ENCODE data around the gene RAB8A. TPM values are rescaled to one million over a fixed set of nuclear protein-coding genes. Genes with fewer than 3 reads are reported as not detected.
A peak's percentile ranks its signal among the peaks of the same experiment; 100 is the strongest.
"Not testable (repeated sequence)": the region's sequence is repeated elsewhere in the genome, so short reads cannot be mapped to it uniquely, and the experiment has no call there.

RAB8A gene
- total and polyA plus RNA-seq, 7 experiments from 2014 or later = 61.8 to 154 (median 74.5) TPM

- H3K27ac ChIP-seq (ENCODE audit: low read depth, low read length); intact Hi-C loops (cut with micrococcal nuclease); H3K4me3 ChIP-seq (ENCODE audit: low read length); H3K27me3 ChIP-seq (ENCODE audit: control insufficient read depth in 2 of 2, insufficient read depth in 2 of 2, low read length in 2 of 2); DNase-seq; H3K27me3 Mint-ChIP-seq; H3K9me3 ChIP-seq (ENCODE audit: control insufficient read depth in 2 of 3, low read length in 3 of 3); H3K4me3 Mint-ChIP-seq; ATAC-seq; H3K9me3 Mint-ChIP-seq: not testable (repeated sequence)
- H3K36me3 ChIP-seq (ENCODE audit: control insufficient read depth in 2 of 3, insufficient read depth in 3 of 3, low read length in 3 of 3) = peaks cover 24 to 78% (median 38%) of the 10 kb centered on the region in 3 experiments
- ChIA-PET POLR2A (interaction anchor here (1.0 to 1.6 kb wide), 4 partner anchors 9 to 29 kb away, joined by 3 to 9 read pairs (median 4); no protein-coding TSS in a partner anchor), CTCF (interaction anchor here (0.6 to 1.3 kb wide), 5 partner anchors 26 to 59 kb away, joined by 3 read pairs; no protein-coding TSS in a partner anchor)
- H3K4me1 Mint-ChIP-seq = peaks cover 13 to 33% (median 26%) of the 10 kb centered on the region in 7 donors
- peaks cover 0 to 13% of the 10 kb centered on the region in 2 donors for H3K4me1 ChIP-seq (ENCODE audit: control insufficient read depth in 2 of 2, insufficient read depth in 2 of 2, low read length in 2 of 2)
- H3K27ac Mint-ChIP-seq = peak overlapping the region in 3 of 9 donors; percentile 28 to 56 (median 55)
- H3K36me3 Mint-ChIP-seq = peaks cover 13 to 53% (median 30%) of the 10 kb centered on the region in 5 donors
Measured at GRCh38 chr19:16099314-16099965, 12.2 kb upstream of the RAB8A start.

- Histone ChIP-seq H3K27ac (ENCODE audit: low read depth, low read length) (no peak overlapping the region), H3K9me3 (ENCODE audit: control insufficient read depth in 2 of 3, low read length in 3 of 3) (no peaks in the 10 kb centered on the region), H3K36me3 (ENCODE audit: control insufficient read depth in 2 of 3, insufficient read depth in 3 of 3, low read length in 3 of 3) (peaks cover 24 to 68% (median 38%) of the 10 kb centered on the region in 3 experiments), H3K27me3 (ENCODE audit: control insufficient read depth in 2 of 2, insufficient read depth in 2 of 2, low read length in 2 of 2) (no peaks in the 10 kb centered on the region), H3K4me3 (ENCODE audit: low read length) (no peak overlapping the region), H3K4me1 (ENCODE audit: control insufficient read depth in 2 of 2, insufficient read depth in 2 of 2, low read length in 2 of 2) (peaks cover 0 to 2% of the 10 kb centered on the region in 2 donors)
- peak overlapping the region in 1 of 9 donors; percentile 10 for H3K27ac Mint-ChIP-seq
- intact Hi-C loops (cut with micrococcal nuclease) = no loop called here
- no peak overlapping the region for H3K4me3 Mint-ChIP-seq
- POLR2A ChIA-PET = interaction anchor here (1.3 kb wide), 1 partner anchor 14 kb away, joined by 9 read pairs; no protein-coding TSS in a partner anchor
- H3K4me1 Mint-ChIP-seq = peaks cover 7 to 22% (median 15%) of the 10 kb centered on the region in 7 donors
- DNase-seq = no peak
- CTCF ChIA-PET = interaction anchor here (0.6 to 1.3 kb wide), 2 partner anchors 25 to 30 kb away, joined by 3 to 5 read pairs; no protein-coding TSS in a partner anchor
- H3K36me3 Mint-ChIP-seq = peaks cover 13 to 47% (median 19%) of the 10 kb centered on the region in 5 donors
- no peak for ATAC-seq
- H3K9me3 Mint-ChIP-seq = no peaks in the 10 kb centered on the region
- H3K27me3 Mint-ChIP-seq = no peaks in the 10 kb centered on the region
Measured at GRCh38 chr19:16100524-16100923, 11.2 kb upstream of the RAB8A start.

GRCh38 chr19:16104722-16105121, 7.0 kb upstream of the RAB8A start:
- Histone ChIP-seq H3K4me3 (ENCODE audit: low read length) (no peak overlapping the region), H3K36me3 (ENCODE audit: control insufficient read depth in 2 of 3, insufficient read depth in 3 of 3, low read length in 3 of 3) (peaks cover 13 to 40% (median 27%) of the 10 kb centered on the region in 3 experiments), H3K4me1 (ENCODE audit: control insufficient read depth in 2 of 2, insufficient read depth in 2 of 2, low read length in 2 of 2) (no peaks in the 10 kb centered on the region), H3K27me3 (ENCODE audit: control insufficient read depth in 2 of 2, insufficient read depth in 2 of 2, low read length in 2 of 2) (no peaks in the 10 kb centered on the region), H3K27ac (ENCODE audit: low read depth, low read length) (no peak overlapping the region), H3K9me3 (ENCODE audit: control insufficient read depth in 2 of 3, low read length in 3 of 3) (no peaks in the 10 kb centered on the region)
- no peak for DNase-seq
- H3K36me3 Mint-ChIP-seq = peaks cover 4 to 19% (median 6%) of the 10 kb centered on the region in 5 donors
- ATAC-seq = no peak
- ChIA-PET CTCF (no interaction called here), POLR2A (interaction anchor here (1.1 kb wide), 1 partner anchor 33 kb away, joined by 4 read pairs; no protein-coding TSS in a partner anchor)
- peaks cover 0 to 7% (median under 1%) of the 10 kb centered on the region in 7 donors for H3K4me1 Mint-ChIP-seq
- peak overlapping the region in 4 of 9 donors; percentile 5 to 67 (median 40) for H3K27ac Mint-ChIP-seq
- H3K4me3 Mint-ChIP-seq = no peak overlapping the region
- no peaks in the 10 kb centered on the region for H3K27me3 Mint-ChIP-seq
- intact Hi-C loops (cut with micrococcal nuclease) = no loop called here
- H3K9me3 Mint-ChIP-seq = peaks cover 0 to 2% (median 0%) of the 10 kb centered on the region in 11 donors

GRCh38 chr19:16106121-16106520, 5.6 kb upstream of the RAB8A start:
- H3K9me3 Mint-ChIP-seq = peaks cover 0 to 2% (median 0%) of the 10 kb centered on the region in 11 donors
- H3K4me1 ChIP-seq (ENCODE audit: control insufficient read depth in 2 of 2, insufficient read depth in 2 of 2, low read length in 2 of 2) = peaks cover 0 to 3% of the 10 kb centered on the region in 2 donors
- H3K9me3 ChIP-seq (ENCODE audit: control insufficient read depth in 2 of 3, low read length in 3 of 3) = no peaks in the 10 kb centered on the region
- intact Hi-C loops (cut with micrococcal nuclease) = no loop called here
- peaks cover 13 to 26% (median 15%) of the 10 kb centered on the region in 3 experiments for H3K36me3 ChIP-seq (ENCODE audit: control insufficient read depth in 2 of 3, insufficient read depth in 3 of 3, low read length in 3 of 3)
- no peaks in the 10 kb centered on the region for H3K27me3 Mint-ChIP-seq
- H3K27ac ChIP-seq (ENCODE audit: low read depth, low read length) = no peak overlapping the region
- H3K4me3 Mint-ChIP-seq = no peak overlapping the region
- peaks cover 2 to 9% (median 3%) of the 10 kb centered on the region in 7 donors for H3K4me1 Mint-ChIP-seq
- peak overlapping the region in 4 of 9 donors; percentile 51 to 81 (median 68) for H3K27ac Mint-ChIP-seq
- DNase-seq (no peak), ATAC-seq (peak; percentile 66)
- no peaks in the 10 kb centered on the region for H3K27me3 ChIP-seq (ENCODE audit: control insufficient read depth in 2 of 2, insufficient read depth in 2 of 2, low read length in 2 of 2)
- ChIA-PET CTCF (interaction anchor here (0.7 to 1.8 kb wide), 3 partner anchors 32 to 79 kb away, joined by 3 to 7 read pairs (median 3); no protein-coding TSS in a partner anchor), POLR2A (interaction anchor here (1.0 kb wide), 1 partner anchor 28 kb away, joined by 3 read pairs; no protein-coding TSS in a partner anchor)
- peaks cover 2 to 15% (median 4%) of the 10 kb centered on the region in 5 donors for H3K36me3 Mint-ChIP-seq
- H3K4me3 ChIP-seq (ENCODE audit: low read length) = no peak overlapping the region

GRCh38 chr19:16111909-16112752, 442 bp downstream of the RAB8A start:
- Mint-ChIP-seq H3K27me3 (no peaks in the 10 kb centered on the region), H3K9me3 (peaks cover 0 to 3% (median 0%) of the 10 kb centered on the region in 11 donors), H3K27ac (peak overlapping the region; percentile 89 to 99 (median 97)), H3K4me1 (peaks cover 23 to 51% (median 41%) of the 10 kb centered on the region in 7 donors), H3K36me3 (peaks cover 0 to 10% (median 4%) of the 10 kb centered on the region in 5 donors), H3K4me3 (peak overlapping the region; percentile 93 to 99 (median 98))
- H3K4me1 ChIP-seq (ENCODE audit: control insufficient read depth in 2 of 2, insufficient read depth in 2 of 2, low read length in 2 of 2) = peaks cover 10 to 19% of the 10 kb centered on the region in 2 donors
- DNase-seq = peak in 1 of 9 donors; percentile 17
- H3K4me3 ChIP-seq (ENCODE audit: low read length) = peak overlapping the region; percentile 90
- ChIA-PET CTCF (interaction anchor here (0.5 to 3.6 kb wide), 6 partner anchors 33 to 162 kb away, joined by 3 to 26 read pairs (median 7); partner anchors contain the start of gene TPM4), POLR2A (interaction anchor here (0.5 to 4.8 kb wide), 11 partner anchors 10 to 1017 kb away, joined by 3 to 43 read pairs (median 6); partner anchors contain the start of genes FAM32A and HSH2D)
- intact Hi-C loops (cut with micrococcal nuclease) = loop anchor here (1.0 to 5.0 kb wide), 22 partner anchors 7 to 987 kb away; partner anchors contain the start of genes AP1M1 (in 2 of the 2), C19orf44 (in 2 of the 2), CALR3 (in 2 of the 2) and FAM32A (in 2 of the 2)
- H3K27ac ChIP-seq (ENCODE audit: low read depth, low read length) = peak overlapping the region; percentile 94
- H3K36me3 ChIP-seq (ENCODE audit: control insufficient read depth in 2 of 3, insufficient read depth in 3 of 3, low read length in 3 of 3) = peaks cover 0 to 25% (median 6%) of the 10 kb centered on the region in 3 experiments
- no peaks in the 10 kb centered on the region for H3K9me3 ChIP-seq (ENCODE audit: control insufficient read depth in 2 of 3, low read length in 3 of 3)
- ATAC-seq = no peak
- no peaks in the 10 kb centered on the region for H3K27me3 ChIP-seq (ENCODE audit: control insufficient read depth in 2 of 2, insufficient read depth in 2 of 2, low read length in 2 of 2)

Measured in naive thymus-derived CD4-positive, alpha-beta T cell (primary cell).